ENCODE measurements around the gene DUOXA1.
A peak's percentile ranks its signal among the peaks of the same experiment; 100 is the strongest.

DUOXA1 gene, protein sequence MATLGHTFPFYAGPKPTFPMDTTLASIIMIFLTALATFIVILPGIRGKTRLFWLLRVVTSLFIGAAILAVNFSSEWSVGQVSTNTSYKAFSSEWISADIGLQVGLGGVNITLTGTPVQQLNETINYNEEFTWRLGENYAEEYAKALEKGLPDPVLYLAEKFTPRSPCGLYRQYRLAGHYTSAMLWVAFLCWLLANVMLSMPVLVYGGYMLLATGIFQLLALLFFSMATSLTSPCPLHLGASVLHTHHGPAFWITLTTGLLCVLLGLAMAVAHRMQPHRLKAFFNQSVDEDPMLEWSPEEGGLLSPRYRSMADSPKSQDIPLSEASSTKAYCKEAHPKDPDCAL
- 0 to 0.20 (median 0.05) reads per million in 18 experiments for total RNA-seq

DNA sequence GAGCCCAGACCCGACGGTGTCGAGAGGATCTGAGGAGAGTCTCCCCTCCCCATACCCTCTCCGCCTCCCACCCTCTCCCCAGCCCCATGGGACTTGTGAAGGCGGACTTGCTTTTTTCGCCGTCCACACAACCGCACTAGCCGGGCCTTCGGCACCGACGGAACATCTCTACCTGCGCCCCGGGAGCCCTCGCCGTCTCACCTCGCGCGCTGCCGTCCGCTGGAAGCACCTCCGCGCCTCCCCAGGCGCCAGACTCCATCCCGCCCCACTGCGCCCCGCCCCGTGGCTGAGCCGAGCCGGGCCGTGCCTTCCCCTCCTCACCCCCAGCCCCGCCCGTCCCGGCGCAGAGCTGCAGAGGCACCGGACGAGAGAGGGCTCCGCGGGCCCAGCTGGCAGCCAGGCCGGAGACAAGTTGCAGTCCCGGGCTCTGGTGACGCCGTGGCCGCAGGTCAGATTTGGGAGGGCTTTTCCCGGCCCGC lies at the start of gene DUOXA1, which contains the start of gene DUOX1:
DUOXA1 (minus strand) TSS at position 229 of the 479 bp plus-strand sequence. CDS start 6,865 bp downstream, outside the sequence.
DUOX1 (plus strand) TSS at position 344 of the 479 bp plus-strand sequence. CDS start 1,973 bp downstream, outside the sequence.
- DNase-seq = no peak

DNA sequence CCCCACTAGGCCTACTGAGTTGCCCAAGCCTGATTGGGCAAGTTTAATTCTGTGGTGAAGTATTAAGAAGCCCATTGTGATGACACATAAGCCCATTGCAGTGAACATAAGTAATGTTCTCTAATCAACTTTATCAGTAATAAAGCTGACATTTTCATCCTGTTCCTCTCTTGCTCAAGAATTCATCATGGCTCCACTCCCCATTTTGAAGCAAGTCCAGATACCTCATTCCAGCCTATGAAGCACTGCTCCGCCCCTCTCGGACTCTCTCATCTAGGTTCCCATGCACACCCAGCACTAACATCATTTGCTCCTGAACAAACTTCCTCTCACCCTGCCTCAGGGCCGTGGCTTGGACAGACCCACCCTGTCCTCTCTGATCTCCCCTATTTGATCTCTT lies 47.6 kb upstream of the DUOXA1 start:
- DNase-seq = no peak

DNA sequence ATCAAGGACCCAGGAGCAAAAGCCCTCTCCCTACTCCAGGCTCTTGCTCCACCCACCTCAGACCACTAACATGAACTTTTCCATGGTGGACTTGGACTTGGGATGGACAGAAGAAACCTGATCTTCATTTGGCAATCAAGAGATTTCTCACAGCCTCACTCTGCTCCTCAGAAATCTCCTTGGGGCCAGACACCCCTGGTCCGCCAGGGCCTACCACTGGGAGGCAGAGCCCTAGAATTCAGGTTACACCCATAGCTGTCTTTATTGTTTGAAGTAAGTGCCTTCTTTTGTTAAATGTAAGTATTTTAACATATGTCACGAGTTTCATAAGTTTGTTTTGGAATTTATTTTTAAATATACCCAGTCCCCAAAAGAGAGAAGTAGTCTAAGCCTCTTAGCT lies 44.9 kb upstream of the DUOXA1 start:
- DNase-seq = no peak

DNA sequence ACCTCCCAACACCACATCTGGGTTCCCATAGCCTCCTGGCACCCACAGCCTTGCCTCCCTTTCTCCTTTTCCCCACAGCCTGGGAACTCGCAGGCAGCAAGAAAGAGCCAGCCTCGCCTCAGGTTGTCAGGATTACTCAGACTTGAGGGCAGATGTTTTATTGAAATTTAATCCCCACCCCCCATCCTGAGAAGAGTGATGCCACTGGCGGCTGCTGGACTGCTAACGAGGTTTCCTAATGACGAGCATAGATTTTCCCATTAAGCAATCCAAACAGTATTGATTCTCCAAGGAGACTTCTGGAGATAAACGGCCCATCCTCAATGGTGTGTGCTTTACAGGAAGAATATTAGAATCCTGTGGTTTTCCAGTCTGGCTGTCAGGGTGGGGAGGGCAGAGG lies 44.4 kb upstream of the DUOXA1 start:
- no peak for DNase-seq

DNA sequence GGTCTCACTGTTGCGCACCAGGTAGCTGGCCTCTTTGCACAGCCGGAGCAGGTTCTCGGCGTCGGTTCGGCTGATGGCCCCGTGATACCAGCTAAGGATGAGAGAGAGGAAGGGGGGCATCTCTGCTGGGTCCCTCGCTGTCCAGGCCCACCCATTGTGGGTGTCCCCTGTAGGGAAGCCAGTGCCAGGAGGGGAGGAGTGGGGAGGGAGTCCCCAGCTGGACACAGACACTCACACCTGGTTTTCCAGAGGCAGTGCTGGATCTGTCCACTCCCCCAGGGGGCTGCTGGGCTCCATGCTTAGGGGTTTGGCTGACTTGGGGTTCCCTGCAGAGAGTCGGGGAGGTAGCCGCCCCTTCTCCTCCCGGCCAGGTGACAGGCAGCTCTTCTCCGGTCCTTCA lies 42.2 kb upstream of the DUOXA1 start:
- DNase-seq = no peak

DNA sequence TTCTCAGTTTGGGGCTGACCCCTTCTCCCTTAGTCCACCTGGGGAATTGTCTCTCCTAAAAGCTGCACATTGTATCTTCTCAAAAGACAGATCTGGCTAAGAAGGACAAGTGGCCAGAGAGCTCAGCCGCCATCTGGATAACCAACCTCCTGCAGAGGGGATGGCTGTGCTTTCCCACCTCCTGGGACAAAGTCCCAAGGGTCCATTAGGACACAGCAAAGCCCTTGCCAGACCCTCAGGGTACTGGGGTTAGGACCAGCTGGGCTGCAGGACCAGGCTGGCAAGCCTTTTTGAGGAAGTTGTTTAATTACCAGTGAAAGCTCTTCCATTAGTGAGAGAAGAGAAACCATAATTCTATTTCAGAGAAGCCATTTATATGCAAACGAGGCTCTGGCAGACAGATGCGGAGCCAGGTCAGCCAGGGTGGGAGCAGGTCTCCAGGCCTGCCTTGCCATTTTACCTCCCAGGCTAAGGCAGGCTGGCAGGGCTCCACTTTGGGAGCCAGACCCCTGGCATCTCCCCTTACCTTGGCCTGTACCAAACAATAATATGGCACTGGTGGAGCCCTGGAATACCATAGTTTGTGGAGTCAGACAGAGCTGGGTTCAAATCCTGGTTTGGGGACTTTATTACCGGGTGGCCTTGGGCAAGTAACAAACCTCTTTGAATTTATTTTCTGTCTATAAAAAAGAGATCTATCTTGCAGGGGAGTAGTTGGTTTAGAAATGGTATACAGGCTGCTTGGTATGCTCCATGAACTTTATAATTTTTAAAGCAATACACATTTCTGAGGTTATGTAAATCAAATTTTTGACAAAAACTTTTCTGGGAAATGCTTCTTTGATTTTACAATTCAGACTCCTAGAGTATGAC lies 40.2 kb upstream of the DUOXA1 start:
- DNase-seq = no peak

DNA sequence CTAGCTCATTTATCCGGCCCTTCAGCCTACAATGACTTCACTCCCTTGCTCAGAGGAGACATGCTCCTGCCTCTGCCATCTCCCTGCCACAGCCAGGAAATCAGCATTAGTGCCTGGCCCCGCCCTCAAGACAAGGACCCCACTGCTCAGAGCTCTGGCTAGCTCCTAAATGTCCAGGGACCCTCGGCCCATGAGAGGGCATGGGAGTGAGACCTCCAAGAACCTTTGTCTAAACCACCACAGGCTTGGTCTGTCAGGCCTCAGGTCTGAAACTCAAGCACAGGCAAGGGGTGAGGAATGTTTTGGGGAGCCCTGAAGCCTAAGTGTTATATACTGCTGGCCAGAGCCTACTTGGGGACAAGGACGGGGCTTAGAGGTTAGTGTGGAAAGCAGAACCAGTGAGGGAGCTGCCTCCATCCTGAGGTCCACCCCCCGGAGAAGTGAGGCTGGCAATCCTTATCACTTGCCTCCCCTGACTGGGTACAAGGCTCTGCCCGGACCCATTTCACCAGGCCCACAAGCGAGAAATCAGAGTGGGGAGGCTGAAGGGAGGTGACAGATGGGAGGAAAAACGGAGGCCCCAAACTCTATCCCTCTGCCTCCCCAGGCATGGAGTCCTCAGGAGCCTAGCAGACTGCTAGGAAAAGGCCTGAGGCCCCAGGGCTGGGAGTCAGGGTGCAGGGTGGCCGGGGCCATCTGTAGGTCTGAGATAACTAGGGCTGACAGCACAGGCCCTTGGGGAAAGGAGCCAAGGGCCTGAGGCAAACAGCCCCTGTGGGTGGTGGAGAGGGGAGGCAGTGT lies 39.3 kb upstream of the DUOXA1 start:
- DNase-seq = no peak

DNA sequence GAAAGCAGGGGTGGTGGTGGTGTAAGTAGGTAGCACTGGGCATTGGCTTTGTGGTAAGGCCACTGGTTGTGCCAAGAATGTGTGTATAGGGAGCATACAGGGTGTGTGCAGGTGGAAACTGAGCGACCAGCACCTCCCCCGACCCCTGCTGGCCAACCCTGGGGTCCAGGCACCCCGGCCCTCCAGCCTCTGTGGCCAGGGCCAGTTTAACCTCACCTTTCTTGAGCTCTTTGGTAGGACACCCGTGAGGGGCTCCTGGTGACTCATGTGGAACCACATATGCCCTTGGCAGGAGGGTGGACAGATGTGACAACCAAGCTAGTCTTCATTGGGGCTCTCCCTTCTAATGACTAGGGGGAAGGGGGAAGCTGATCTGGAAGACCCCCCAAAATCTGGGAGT lies 38.6 kb upstream of the DUOXA1 start:
- no peak for DNase-seq

DNA sequence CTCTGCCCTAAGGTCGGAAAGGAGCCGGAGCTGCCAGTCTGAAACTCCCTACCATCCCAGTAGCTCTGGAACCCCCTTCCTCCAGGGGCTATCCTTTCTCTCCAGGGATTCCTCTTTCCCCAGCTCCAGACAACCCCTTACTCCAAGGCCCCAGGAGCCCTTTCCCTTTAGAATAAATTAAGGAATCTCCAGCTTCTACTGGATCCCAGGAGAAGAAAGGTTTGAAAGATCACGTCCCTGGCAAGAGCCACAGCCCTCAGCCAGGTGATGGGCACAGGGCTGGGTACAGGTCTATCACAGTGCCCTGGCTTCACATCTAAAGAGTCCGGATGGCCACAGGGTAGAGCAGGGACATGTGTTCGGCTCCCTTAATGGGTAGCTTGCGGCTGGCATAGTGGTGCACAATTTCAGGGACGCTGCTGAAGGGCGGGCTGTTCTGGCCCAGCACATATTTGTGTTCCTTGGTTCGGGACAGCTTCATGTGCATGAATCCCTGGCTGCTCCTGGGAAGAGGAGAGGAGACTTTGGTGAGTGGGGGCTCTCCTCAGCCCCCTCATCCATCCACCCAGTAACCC lies 38.0 kb upstream of the DUOXA1 start:
- DNase-seq = no peak

DNA sequence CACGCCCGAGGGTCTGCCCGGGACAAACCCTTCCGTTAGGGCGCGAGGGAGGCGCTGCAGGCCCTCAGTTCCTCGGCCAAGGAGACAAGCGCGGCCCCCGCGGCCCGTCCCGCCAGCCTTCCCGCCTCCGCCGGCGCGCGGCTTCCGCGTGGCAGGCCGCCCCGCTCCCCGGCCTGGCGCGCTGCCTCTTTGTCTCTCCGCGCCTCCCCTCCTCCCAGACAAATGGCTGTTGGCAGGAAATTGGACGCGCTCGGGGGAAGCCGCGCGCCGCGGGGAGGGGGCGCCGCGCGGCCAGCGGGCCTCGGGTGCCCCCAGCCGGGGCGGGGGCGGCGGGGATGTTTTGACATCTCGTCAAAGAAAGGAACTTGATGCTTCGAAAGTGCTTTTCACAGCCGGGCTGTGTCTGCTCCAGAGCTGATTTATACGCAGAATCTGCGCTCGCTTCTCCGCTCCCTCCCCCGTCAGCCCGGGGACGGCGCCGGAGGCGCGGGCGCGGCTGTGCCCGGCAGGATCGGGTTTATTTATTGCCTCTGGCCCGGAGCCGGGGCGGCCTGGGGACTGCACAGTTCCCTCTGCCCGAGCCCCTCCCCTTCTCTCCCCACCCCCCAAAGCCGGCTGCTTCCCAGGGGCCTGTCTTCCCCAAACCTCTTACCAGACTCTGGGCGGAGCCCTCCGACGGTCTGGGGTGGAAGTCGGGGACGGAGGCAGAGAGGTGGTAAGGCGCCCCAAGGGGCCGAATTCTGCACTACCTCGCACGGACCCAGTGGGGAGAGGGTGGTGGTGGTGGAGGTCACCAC lies 37.4 kb upstream of the DUOXA1 start:
- peak; percentile 92 for DNase-seq

DNA sequence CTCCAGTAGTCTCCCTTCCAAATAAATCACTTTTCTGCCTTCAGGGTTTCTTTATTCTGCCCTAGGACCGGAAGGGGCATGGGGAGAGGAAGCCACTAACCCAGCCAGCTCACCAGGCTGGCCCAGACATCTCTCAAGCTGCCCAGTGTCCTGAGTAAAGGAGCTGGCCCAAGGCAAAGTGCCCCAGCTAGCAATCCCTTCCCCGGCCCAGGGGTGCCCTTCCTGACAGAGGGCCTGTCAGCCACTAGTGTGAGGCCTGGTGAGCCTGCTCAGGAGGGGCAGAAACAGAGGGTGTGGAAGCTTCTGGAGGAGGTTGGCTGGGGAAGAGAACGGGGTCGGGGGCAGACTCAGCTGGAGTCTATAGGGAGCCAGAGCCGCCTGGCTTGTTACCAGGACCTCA lies 35.9 kb upstream of the DUOXA1 start:
- no peak for DNase-seq

DNA sequence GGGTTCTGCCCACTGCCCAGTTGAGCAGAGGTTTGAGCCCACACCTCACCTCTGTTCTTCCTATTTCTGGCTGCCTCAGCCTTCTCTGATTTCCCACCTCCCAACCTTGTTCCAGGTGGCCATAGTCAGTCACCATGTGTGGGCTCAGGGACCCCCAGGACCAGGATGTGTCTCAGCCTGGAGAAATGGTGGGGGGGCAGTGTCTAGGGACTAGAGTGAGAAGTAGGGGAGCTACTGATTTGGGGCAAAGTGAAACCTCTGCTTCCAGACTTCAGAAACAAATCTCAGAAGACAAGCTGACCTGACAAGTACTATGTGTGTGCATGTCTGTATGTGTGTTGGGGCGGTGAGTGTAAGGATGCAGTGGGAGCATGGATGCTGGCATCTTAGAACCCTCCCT lies 35.2 kb upstream of the DUOXA1 start:
- DNase-seq = no peak

DNA sequence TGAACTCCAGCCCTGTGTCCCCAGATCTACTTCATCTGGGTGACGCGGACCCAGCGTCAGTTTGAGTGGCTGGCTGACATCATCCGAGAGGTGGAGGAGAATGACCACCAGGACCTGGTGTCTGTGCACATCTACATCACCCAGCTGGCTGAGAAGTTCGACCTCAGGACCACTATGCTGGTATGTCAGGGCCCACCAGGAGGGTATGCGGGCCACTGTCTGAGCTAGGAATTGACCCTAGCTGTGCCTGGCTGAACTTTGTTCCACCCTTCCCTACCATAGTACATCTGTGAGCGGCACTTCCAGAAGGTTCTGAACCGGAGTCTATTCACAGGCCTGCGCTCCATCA lies 33.8 kb upstream of the DUOXA1 start:
- no peak for DNase-seq

DNA sequence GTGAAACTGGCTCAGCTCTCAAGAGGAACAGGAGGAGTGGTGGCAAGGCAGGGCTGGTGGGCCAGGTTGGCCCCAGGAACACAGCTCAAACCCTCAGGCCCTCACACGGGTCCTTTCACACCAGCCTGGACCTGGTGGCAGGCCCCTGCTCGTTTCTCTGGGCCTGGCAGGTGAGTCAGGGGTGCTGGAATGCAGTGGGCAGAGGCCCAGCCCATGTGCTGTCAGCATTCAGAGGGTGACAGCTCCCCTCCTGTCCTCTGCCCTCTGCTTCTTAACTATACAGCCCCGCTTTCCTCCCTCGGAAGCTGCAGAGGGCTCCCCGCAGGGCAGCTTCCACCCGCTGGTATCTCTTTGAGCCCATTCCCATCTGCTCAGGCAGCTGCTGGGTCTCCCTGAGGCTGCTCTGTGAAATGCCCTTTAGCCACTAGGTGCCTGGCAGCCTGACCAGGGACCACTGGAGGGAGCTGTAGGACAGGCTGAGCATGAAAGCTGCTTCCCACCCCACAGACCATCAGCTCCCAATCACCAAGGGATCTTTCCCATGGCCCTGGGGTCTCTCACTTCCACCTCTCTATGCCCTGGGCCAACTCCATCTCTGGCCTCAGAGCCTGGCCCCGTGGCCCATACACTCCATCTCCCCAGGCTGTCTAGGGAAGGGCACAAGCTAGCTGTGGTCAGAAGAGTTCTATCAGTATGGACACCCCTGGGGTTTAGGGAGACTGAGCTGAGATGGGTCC lies 33.3 kb upstream of the DUOXA1 start:
- DNase-seq = peak; percentile 73 to 77

DNA sequence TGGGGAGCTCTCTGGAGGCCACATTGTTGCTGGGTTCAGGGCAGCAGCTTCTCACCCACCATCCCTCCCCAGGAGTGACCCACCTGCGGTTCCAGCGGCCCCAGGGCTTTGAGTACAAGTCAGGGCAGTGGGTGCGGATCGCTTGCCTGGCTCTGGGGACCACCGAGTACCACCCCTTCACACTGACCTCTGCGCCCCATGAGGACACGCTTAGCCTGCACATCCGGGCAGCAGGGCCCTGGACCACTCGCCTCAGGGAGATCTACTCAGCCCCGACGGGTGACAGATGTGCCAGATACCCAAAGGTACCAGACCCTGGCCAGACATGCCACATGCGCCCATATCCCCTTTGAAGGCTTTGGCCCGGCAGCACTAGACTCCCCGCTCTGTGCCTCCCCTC lies 32.0 kb upstream of the DUOXA1 start:
- no peak for DNase-seq

DNA sequence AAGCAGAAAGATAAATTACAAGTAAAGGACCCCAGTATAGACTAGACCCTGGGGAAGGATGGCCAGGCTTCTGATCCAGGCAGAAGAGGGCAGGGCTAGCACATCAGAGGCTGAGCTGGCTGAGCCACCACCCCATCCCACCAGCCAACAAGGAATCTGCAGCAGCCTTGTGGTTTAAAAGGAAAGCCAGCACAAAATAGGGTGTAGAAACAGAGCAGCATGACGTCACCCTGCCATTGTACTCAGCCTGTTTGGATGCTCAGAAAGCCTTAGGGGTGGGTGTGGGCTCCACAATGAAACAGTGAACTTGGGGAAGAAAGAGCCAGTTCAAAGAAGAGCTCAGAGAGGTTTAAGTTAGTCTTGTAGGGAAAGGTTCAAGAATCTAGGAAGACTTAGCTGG lies 28.3 kb upstream of the DUOXA1 start:
- peak in 1 of 2 donors; percentile 36 for DNase-seq

DNA sequence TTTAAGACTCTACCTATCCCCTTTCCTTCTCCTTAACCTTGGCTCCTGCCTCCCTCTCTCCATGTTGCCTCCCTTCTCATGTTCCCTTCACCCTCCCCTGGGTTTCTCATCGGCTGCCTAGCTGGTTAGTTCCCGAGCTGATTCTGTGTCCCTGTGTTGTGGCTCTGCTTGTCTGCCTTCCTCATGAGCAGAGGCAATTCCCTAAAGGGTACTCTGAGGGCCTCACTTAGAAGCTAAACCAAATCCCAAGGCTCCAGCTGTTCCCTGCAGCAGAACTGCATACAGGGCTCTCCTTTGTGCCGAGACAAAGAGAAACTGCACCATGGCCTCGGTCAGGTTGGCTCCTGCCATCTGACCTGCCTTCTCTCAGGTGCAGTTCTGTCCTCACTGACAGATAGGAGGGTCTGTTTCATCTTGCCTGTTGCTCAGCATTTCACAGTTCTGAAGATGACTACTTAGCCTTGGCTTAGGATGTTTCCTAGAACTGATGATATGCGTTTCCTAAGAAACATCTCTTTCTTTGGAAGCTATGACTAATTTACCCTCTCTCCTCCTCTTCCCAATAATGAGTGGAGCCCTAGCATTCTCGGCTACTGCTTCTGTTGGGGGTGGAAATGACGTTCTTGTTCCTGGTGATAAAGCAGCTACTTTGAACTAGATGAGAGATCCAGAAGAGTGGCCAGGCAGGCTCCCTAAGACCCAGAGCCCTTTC lies 27.2 kb upstream of the DUOXA1 start:
- no peak for DNase-seq

DNA sequence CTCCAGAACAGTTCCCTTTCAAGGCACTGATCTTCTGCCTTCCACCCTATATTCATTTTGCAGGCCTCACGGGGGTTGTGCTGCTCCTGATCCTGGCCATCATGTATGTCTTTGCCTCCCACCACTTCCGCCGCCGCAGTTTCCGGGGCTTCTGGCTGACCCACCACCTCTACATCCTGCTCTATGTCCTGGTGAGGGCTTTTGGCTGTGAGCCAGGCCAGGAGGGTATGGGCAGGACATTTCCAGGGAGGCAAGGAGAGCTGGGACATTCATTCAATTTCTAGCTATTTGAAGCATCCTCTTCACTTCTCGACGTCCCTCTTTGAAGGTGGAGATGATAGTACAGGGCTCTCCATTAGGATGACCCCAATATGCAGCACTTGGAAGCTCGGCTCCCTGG lies 26.1 kb upstream of the DUOXA1 start:
- no peak for DNase-seq

DNA sequence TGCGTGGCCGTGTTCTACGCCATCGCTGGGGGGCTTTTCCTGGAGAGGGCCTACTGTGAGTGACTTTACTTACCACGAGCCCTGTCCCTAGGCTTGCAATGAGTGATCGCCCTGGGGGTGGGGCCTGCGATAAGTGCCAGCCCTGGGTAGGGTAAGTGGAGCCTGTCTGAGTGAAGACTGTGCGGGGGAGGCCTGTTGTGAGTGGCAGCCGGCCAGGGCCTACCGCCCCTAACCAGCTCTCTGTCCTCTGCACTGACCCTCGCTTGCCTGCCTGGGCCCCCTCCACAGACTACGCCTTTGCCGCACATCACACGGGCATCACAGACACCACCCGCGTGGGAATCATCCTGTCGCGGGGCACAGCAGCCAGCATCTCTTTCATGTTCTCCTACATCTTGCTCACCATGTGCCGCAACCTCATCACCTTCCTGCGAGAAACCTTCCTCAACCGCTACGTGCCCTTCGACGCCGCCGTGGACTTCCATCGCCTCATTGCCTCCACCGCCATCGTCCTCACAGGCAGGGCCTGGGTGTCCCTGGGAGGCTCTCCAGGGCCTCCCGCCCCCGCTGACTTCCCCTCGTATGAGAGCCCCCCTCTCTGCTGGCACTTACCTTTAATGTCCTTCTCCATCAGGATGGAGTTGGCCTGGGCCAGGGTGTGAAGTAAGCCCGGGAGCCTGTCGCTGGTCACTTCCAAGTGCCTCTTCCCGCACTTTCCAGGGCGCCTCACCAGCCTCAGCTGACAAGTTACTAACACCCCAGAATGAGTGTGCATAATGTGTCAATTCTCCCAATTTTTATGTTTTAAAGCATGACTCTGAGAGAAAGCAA lies 22.5 kb upstream of the DUOXA1 start:
- no peak for DNase-seq

All from inflammatory macrophage (primary cell).